Measurements from ENCODE around the gene BLVRA.

GRCh38 chr7:43711503-43711902, 47.0 kb upstream of the BLVRA start:
- TF ChIP-seq CTCF (conservative IDR thresholded peaks at IDR 0.05) (no peak), EZH2 (IDR thresholded peaks at IDR 0.05; ENCODE audit: low read depth) (no peak)
